ENCODE measurements around the gene SLC4A1AP.

- TF ChIP-seq CTCF (IDR thresholded peaks at IDR 0.05) (no peak), POLR2A (IDR thresholded peaks at IDR 0.05) (no peak)
Observed at GRCh38 chr2:27736031-27736889, 72.6 kb downstream of the SLC4A1AP start.

All from esophagus squamous epithelium (tissue), 4 donors.